Uterus (tissue), 2 donors: ENCODE measurements around the gene SYT2.

Experiments
- POLR2A ChIP-seq, 2 donors: fragments of 450-650 bp; IDR thresholded peaks; one replicate each; pipeline ENCODE4 v1.6.1; 2016; ENCODE audit warnings: antibody characterized with exemption in 2 of 2, mild to moderate bottlenecking in 1 of 2, moderate library complexity in 1 of 2
- TF ChIP-seq, protein P1 (sequence below), 4 experiments: fragments of 200-600 bp in 2 of 4; fragments of 450-650 bp in 2 of 4; sonication (generic) in 2 of 4; IDR thresholded peaks; one replicate each; pipeline ENCODE4 v1.5.1; 2016 to 2019; ENCODE audit warnings: antibody characterized with exemption in 4 of 4, mild to moderate bottlenecking in 2 of 4, moderate library complexity in 1 of 4

DNA sequence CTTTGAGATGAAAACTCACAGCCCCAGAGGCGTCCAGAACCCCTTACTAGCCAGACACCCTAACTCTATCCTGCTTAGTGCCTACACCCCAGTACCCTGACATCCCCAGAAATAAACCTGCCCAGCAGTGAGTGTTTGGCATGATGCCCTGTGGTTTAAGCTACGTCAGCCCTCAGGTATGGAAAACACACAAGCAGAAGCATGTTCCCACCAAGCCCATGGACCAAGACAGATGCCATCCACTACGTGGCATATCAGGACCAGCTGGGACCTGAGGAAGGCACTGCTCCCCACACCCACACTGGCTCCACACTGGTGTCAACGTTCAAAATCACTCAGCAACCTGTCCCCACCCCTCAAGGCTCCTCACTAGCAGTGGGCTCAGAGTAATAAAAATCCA lies 116.4 kb downstream of the SYT2 start:
- TF ChIP-seq, protein P1, sequence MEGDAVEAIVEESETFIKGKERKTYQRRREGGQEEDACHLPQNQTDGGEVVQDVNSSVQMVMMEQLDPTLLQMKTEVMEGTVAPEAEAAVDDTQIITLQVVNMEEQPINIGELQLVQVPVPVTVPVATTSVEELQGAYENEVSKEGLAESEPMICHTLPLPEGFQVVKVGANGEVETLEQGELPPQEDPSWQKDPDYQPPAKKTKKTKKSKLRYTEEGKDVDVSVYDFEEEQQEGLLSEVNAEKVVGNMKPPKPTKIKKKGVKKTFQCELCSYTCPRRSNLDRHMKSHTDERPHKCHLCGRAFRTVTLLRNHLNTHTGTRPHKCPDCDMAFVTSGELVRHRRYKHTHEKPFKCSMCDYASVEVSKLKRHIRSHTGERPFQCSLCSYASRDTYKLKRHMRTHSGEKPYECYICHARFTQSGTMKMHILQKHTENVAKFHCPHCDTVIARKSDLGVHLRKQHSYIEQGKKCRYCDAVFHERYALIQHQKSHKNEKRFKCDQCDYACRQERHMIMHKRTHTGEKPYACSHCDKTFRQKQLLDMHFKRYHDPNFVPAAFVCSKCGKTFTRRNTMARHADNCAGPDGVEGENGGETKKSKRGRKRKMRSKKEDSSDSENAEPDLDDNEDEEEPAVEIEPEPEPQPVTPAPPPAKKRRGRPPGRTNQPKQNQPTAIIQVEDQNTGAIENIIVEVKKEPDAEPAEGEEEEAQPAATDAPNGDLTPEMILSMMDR (IDR thresholded peaks at IDR 0.05), result no peak
- TF ChIP-seq POLR2A (IDR thresholded peaks at IDR 0.05), result no peak
